Measurements from ENCODE around the gene F2RL3. TPM values are rescaled to one million over a fixed set of nuclear protein-coding genes. Genes with fewer than 3 reads are reported as not detected.
"Not testable (repeated sequence)": the region's sequence is repeated elsewhere in the genome, so short reads cannot be mapped to it uniquely, and the experiment has no call there.

F2RL3 gene
- total RNA-seq, 6 experiments from 2014 or later, result 0.07 to 0.62 (median 0.28) TPM

- intact Hi-C loops (cut with DNase I), result no loop called here
- DNase-seq (no peak), ATAC-seq (no peak)
- TF ChIP-seq POLR2A (IDR thresholded peaks at IDR 0.05), result no peak
- TF ChIP-seq, protein P1, sequence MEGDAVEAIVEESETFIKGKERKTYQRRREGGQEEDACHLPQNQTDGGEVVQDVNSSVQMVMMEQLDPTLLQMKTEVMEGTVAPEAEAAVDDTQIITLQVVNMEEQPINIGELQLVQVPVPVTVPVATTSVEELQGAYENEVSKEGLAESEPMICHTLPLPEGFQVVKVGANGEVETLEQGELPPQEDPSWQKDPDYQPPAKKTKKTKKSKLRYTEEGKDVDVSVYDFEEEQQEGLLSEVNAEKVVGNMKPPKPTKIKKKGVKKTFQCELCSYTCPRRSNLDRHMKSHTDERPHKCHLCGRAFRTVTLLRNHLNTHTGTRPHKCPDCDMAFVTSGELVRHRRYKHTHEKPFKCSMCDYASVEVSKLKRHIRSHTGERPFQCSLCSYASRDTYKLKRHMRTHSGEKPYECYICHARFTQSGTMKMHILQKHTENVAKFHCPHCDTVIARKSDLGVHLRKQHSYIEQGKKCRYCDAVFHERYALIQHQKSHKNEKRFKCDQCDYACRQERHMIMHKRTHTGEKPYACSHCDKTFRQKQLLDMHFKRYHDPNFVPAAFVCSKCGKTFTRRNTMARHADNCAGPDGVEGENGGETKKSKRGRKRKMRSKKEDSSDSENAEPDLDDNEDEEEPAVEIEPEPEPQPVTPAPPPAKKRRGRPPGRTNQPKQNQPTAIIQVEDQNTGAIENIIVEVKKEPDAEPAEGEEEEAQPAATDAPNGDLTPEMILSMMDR (IDR thresholded peaks at IDR 0.05), result no peak
- H3K9me3 ChIP-seq, result no peaks in the 10 kb centered on the region
- WGBS (ENCODE audit: insufficient coverage, low coverage, low lambda C conversion rate, missing lambda C conversion rate), result 81% methylated on average over 1 of the region's 1 CpG
- H3K27me3 ChIP-seq, result no peaks in the 10 kb centered on the region
- no peak overlapping the region for H3K27ac ChIP-seq
- H3K4me3 ChIP-seq, result no peak overlapping the region
- H3K4me1 ChIP-seq, result no peaks in the 10 kb centered on the region
- H3K36me3 ChIP-seq, result no peaks in the 10 kb centered on the region
These were observed 45.7 kb downstream of the F2RL3 start for GRCh38 chr19:16934489-16934888.

DNA sequence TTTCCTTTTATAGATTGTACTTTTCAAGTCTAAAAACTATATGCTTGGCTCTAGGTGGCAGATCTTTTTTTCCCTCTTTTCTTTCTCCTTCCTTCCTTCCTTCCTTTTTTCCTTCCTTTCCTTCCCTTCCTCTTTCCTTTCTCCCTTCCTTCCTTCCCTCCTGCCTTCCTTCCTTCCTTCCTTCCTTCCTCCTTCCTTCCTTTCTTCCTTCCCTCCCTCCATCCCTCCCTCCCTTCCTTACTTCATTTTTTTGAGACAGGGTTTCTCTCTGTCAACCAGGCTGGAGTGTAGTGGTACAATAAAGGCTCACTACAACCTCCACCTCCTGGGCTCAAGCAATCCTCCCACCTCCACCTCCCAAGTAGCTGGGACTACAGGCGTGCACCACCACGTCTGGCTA lies 48.1 kb downstream of the F2RL3 start:
- Histone ChIP-seq H3K27ac (no peak overlapping the region), H3K27me3 (no peaks in the 10 kb centered on the region), H3K4me3 (no peak overlapping the region), H3K9me3 (no peaks in the 10 kb centered on the region), H3K36me3 (no peaks in the 10 kb centered on the region), H3K4me1 (no peaks in the 10 kb centered on the region)
- TF ChIP-seq, protein P1 (IDR thresholded peaks at IDR 0.05), result no peak
- TF ChIP-seq POLR2A (IDR thresholded peaks at IDR 0.05), result no peak
- WGBS (ENCODE audit: insufficient coverage, low coverage, low lambda C conversion rate, missing lambda C conversion rate), result 31% methylated on average over 2 of the region's 2 CpGs
- no peak for ATAC-seq
- DNase-seq, result no peak
- intact Hi-C loops (cut with DNase I), result no loop called here

GRCh38 chr19:16937796-16938195 lies 49.0 kb downstream of the F2RL3 start:
- DNase-seq; H3K4me3 ChIP-seq; H3K27ac ChIP-seq; H3K36me3 ChIP-seq; intact Hi-C loops (cut with DNase I); H3K4me1 ChIP-seq; H3K27me3 ChIP-seq; ATAC-seq; H3K9me3 ChIP-seq: not testable (repeated sequence)
- WGBS (ENCODE audit: insufficient coverage, low coverage, low lambda C conversion rate, missing lambda C conversion rate), result 65% methylated on average over 5 of the region's 12 CpGs

DNA sequence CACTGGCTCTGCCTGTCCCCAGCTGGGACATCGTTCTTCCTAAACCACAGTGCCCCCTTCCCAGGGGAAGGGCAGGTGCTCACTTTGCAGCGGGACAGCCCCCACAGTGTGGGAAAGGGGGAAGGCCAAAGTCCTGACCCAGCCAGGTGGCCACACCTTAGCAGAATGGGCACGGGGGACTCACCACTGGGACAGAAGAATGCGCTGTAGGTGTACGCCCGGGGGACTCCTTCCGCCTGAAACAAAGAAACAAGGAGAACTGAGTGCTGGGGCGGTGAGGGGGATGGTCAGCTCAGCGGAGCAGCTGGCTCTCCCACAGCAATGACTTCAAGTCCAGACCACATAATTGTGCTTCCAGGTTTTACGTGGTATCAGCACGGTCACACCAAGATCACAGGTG lies 49.4 kb downstream of the F2RL3 start:
- ATAC-seq (no peak), DNase-seq (no peak)
- Histone ChIP-seq H3K4me3 (no peak overlapping the region), H3K9me3 (no peaks in the 10 kb centered on the region), H3K27me3 (no peaks in the 10 kb centered on the region), H3K36me3 (no peaks in the 10 kb centered on the region), H3K4me1 (no peaks in the 10 kb centered on the region), H3K27ac (no peak overlapping the region)
- WGBS (ENCODE audit: insufficient coverage, low coverage, low lambda C conversion rate, missing lambda C conversion rate), result 74% methylated on average over 10 of the region's 11 CpGs
- TF ChIP-seq, protein P1 (IDR thresholded peaks at IDR 0.05), result no peak
- no peak for TF ChIP-seq POLR2A (IDR thresholded peaks at IDR 0.05)
- intact Hi-C loops (cut with DNase I), result no loop called here

DNA sequence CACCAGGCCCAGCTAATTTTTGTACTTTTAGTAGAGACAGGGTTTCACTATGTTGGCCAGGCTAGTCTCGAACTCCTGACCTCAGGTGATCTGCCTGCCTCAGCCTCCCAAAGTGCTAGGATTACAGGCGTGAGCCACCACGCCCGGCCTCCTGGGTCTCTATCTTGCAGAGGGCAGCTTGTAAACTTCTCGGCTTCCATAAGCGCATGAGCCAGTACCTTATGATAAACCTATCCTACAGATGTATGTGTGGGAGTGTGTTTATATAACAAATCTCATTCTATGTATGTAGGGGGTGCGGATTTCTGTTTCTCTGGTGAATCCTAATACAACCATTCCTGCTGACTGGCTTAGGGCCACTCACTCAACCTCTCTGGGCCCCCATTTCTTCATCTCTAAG lies 51.3 kb downstream of the F2RL3 start:
- not testable (repeated sequence) for ATAC-seq

DNA sequence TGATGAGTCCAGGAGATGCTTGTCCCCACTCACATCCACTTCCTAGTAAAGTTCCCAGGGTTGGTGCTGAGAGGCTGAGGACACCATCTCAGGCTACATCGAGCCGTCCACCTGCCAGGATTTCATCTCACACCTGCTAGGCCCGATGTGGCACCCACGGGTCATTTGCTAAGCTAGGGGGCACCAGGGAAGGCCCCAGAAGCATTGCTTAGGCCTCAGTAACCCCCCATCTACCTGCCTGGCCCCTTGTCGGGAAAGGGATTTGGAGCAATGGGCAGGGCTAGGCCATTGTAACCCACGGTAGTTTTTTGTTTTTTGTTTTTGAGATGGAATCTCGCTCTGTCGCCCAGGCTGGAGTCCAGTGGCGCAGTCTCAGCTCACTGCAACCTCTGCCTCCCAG lies 51.8 kb downstream of the F2RL3 start:
- no peak for ATAC-seq
- Histone ChIP-seq H3K4me3 (no peak overlapping the region), H3K27ac (no peak overlapping the region), H3K36me3 (no peaks in the 10 kb centered on the region), H3K9me3 (no peaks in the 10 kb centered on the region), H3K27me3 (no peaks in the 10 kb centered on the region), H3K4me1 (no peaks in the 10 kb centered on the region)
- TF ChIP-seq, protein P1 (IDR thresholded peaks at IDR 0.05), result no peak
- 62% methylated on average over 4 of the region's 9 CpGs for whole genome bisulfite sequencing (ENCODE audit: insufficient coverage, low coverage, low lambda C conversion rate, missing lambda C conversion rate)
- no peak for DNase-seq
- intact Hi-C loops (cut with DNase I), result no loop called here

More for the DNA sequence above, 51.3 kb downstream of the F2RL3 start:
- H3K4me3 ChIP-seq; intact Hi-C loops (cut with DNase I); H3K9me3 ChIP-seq; DNase-seq; H3K27me3 ChIP-seq; H3K36me3 ChIP-seq; H3K27ac ChIP-seq; H3K4me1 ChIP-seq: not testable (repeated sequence)
- 89% methylated on average over 5 of the region's 7 CpGs for WGBS (ENCODE audit: insufficient coverage, low coverage, low lambda C conversion rate, missing lambda C conversion rate)
